SK-N-MC (cell line): ENCODE results near the gene GRIK4.

Experiments used
- EZH2 ChIP-seq: fragments of 200-600 bp; sonication (generic); IDR thresholded peaks from one replicate; pipeline ENCODE4 v1.6.1; 2017; ENCODE audit warnings: antibody characterized with exemption
- FOXP2 ChIP-seq: optimal IDR thresholded peaks from 2 replicates; pipeline ENCODE3; 2011; ENCODE audit warnings: mild to moderate bottlenecking, moderate library complexity; ENCODE audit not compliant: insufficient read depth; ENCODE audit errors: extremely low read length, control extremely low read depth
- POLR2AphosphoS5 ChIP-seq: IDR thresholded peaks from 2 replicates; pipeline ENCODE4 v1.6.1; 2012; ENCODE audit warnings: mild to moderate bottlenecking, low read depth, low read length, borderline replicate concordance

DNA sequence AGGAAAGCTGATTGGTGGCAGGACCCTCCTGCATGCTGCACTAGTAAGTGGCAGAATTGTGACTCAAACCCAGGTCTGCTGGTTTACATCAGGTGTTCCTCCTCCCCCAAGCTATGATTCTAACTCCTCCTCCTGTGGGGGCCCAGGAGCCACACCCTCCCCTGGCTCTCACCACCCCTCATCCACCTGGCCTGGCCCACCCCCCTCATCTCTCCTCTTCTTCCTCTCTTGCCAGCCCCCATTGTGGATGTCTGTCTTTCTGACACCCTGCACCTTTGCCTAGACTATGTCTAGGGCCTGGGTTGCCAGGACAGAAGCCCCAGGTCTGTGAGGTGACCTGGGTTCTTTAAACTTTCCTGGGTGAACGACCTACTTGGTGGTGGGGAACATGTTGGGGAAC lies 59.9 kb downstream of the GRIK4 start:
- TF ChIP-seq EZH2 (no peak), POLR2AphosphoS5 (no peak), FOXP2 (no peak)
